GM19099 (cell line): ENCODE data around the gene RYR3.

Experiments
- POLR2A ChIP-seq: IDR thresholded peaks from 3 replicates; pipeline ENCODE4 v1.6.1; 2011; ENCODE audit warnings: low read depth; ENCODE audit not compliant: insufficient read length; ENCODE audit errors: extremely low read depth

Gene RYR3

GRCh38 chr15:33680336-33680735 is 369.6 kb downstream of the RYR3 start:
- TF ChIP-seq POLR2A = no peak

GRCh38 chr15:33693166-33693800 is 382.5 kb downstream of the RYR3 start:
- no peak for TF ChIP-seq POLR2A

- TF ChIP-seq POLR2A = no peak
Measured at GRCh38 chr15:33698126-33698525, 387.4 kb downstream of the RYR3 start.

GRCh38 chr15:33699145-33699544 is 388.4 kb downstream of the RYR3 start:
- TF ChIP-seq POLR2A = no peak

- TF ChIP-seq POLR2A = no peak
Measured at GRCh38 chr15:33699691-33700447, 389.1 kb downstream of the RYR3 start.

- no peak for TF ChIP-seq POLR2A
Measured at GRCh38 chr15:33700695-33701303, 390.0 kb downstream of the RYR3 start.

- no peak for TF ChIP-seq POLR2A
Measured at GRCh38 chr15:33701304-33701696, 390.5 kb downstream of the RYR3 start.

- TF ChIP-seq POLR2A = no peak
Measured at GRCh38 chr15:33706173-33706572, 395.4 kb downstream of the RYR3 start.

GRCh38 chr15:33710748-33711147 is 400.0 kb downstream of the RYR3 start:
- no peak for TF ChIP-seq POLR2A

- no peak for TF ChIP-seq POLR2A
Measured at GRCh38 chr15:33716025-33716424, 405.3 kb downstream of the RYR3 start.

GRCh38 chr15:33720952-33721351 is 410.2 kb downstream of the RYR3 start:
- TF ChIP-seq POLR2A = no peak

GRCh38 chr15:33722005-33722672 is 411.4 kb downstream of the RYR3 start:
- TF ChIP-seq POLR2A = no peak

GRCh38 chr15:33722673-33723015 is 411.9 kb downstream of the RYR3 start:
- TF ChIP-seq POLR2A = no peak

- no peak for TF ChIP-seq POLR2A
Measured at GRCh38 chr15:33724321-33725036, 413.7 kb downstream of the RYR3 start.

- TF ChIP-seq POLR2A = no peak
Measured at GRCh38 chr15:33729653-33730052, 418.9 kb downstream of the RYR3 start.
